ENCODE measurements around the gene PRRT3.
"Not testable (repeated sequence)": the region's sequence is repeated elsewhere in the genome, so short reads cannot be mapped to it uniquely, and the experiment has no call there.

The PRRT3 gene

DNA sequence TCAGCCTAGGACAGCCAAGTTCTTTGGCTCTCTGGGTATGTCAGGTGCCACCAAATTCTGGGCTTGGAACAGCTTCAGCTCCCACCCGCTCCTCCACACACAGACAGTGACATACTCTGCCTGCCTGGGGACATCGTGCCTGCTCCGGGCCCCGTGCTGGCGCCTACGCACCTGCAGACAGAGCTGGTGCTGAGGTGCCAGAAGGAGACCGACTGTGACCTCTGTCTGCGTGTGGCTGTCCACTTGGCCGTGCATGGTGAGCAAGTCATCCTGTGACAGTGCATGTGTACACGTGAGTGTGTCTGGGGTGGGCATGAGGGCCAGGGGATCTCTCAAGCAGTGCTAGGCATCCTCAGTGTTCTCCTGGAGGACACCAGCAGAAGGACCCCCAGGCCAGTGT, 34.4 kb downstream of the PRRT3 start:
- no peak for DNase-seq

DNA sequence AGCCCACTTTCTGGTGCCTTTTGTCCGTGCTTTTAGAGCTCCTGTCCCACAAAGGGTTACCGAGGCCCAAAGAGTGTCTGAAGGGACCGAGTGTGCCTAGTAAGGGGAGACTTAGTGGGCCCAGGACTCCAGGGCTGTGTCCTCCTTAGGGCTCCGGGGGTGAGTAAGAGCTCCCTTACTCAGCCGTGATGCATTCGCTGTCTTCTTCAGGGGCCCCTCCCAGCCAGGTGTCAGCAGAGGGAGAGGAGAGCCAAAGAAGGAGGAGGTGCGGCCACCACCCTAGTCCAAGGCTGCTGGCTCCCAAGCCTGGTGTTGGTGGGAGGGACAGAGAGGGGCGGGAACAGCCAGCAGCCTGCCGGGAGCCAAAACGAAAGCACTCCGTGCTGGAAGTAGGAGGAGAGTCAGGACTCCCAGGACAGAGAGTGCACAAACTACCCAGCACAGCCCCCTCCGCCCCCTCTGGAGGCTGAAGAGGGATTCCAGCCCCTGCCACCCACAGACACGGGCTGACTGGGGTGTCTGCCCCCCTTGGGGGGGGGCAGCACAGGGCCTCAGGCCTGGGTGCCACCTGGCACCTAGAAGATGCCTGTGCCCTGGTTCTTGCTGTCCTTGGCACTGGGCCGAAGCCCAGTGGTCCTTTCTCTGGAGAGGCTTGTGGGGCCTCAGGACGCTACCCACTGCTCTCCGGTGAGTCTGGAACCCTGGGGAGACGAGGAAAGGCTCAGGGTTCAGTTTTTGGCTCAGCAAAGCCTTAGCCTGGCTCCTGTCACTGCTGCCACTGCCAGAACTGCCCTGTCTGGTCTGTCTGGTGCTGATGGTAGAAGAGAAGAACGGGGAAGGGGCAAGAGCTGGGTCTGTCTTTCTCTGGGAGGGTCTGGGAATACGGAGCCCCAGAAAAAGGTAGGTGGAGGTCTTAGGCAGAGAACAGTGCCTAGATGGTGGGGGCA, 35.2 kb downstream of the PRRT3 start, which contains the start of gene IL17RC:
TSS of gene IL17RC (plus strand) at position 365 of the 947 bp plus-strand sequence. CDS start at position 583, 218 bp downstream.
- DNase-seq, result peak; percentile 47

DNA sequence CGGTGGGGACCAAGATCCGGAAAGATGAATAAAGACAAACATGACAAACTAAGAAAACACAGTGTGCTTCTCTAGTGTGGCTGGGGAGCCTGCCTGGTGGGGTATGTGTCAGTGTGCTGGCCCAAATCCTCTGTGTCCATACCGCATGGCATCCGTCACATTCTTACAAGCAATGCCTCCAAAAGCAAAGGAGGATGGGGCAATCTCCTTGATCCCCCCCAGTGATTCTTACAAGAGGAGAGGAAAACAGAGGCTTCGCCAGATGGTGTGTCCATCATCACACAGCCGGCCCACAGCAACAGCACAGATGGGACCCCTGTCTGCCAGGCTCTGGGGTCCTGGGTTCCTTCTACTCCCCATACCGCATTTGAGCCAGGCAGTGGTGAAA, 35.9 kb downstream of the PRRT3 start:
- no peak for DNase-seq

DNA sequence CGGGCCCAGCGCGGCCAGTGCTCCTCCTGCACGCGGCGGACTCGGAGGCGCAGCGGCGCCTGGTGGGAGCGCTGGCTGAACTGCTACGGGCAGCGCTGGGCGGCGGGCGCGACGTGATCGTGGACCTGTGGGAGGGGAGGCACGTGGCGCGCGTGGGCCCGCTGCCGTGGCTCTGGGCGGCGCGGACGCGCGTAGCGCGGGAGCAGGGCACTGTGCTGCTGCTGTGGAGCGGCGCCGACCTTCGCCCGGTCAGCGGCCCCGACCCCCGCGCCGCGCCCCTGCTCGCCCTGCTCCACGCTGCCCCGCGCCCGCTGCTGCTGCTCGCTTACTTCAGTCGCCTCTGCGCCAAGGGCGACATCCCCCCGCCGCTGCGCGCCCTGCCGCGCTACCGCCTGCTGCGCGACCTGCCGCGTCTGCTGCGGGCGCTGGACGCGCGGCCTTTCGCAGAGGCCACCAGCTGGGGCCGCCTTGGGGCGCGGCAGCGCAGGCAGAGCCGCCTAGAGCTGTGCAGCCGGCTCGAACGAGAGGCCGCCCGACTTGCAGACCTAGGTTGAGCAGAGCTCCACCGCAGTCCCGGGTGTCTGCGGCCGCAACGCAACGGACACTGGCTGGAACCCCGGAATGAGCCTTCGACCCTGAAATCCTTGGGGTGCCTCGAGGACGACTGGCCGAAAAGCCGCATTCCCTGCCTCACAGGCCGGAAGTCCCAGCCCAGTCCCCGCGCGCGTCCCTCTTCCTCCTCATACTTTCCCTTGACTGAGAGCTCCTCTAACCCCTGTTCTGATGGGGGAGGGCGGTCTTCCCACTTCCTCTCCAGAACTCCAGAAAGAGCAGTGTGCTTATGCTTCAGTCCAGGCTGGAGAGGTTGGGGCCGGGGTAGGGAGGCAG, 36.7 kb downstream of the PRRT3 start:
- DNase-seq, result peak; percentile 61

DNA sequence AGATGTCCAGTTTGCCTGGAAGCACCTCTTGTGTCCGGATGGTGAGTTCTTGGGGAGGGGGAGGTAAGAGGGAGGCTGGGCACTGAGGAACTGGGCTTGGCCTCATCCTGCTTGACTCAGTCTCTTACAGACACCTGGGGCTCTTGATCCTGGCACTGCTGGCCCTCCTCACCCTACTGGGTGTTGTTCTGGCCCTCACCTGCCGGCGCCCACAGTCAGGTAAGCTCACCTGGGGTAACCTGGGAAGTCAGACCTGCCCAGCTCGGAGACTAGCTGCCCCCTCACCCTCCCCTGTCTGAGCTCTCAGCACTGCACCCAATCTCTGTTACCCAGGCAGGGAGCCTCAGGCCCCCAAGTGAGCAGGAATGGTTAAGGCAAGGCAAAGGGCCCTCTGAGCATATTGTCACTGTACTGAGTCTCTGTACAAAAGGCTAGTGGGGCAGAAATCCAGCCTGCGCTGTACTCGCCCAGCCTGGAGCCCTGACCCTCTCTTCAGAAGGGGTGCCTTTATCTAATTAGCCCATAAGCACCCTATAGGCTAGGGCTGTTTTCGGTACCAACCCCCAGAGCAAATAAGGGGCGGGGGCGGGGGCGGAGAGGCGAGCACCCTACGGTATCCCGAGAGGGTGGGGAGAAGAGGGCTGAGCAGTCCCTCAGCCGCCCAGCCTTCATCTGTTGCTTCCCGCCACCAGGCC, 37.5 kb downstream of the PRRT3 start:
- DNase-seq, result no peak

DNA sequence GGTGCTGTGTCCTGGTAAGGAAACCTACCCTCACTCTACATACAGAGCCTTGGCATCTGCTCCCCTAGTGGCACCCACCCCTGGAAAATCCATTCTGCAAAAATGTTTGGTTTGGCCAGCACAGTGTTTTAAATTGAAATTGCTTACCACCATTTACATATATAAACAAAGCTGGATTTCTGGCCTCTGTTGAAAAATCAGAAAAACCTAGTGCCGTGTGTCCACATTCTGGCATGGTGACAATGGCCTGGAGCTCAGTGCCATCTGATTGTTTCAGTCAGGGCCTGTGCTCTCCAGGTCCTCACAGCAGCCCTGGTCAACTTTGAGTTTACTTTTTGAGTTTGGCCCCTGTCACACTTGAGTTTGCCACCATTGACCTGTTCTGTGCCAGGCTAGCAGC, 38.2 kb downstream of the PRRT3 start:
- DNase-seq, result no peak

DNA sequence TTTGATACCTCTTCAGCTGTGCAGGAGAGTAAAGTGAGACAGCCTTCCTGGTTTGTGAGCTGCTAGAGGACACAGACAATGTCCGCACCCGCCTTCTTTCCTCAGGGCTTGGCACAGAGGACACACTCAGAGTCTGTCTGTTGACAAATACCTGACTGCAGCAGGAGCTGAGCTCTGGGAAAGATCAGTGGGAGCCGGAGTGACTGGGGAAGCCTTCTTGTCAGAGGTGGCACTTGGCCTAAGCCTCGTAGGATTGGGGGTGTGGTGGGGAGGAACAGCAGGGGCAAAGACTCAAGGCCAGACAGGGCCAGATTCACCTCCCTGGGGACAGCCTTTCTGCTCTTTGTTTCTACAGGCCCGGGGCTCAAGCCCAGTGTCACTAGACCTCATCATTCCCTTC, 38.6 kb downstream of the PRRT3 start:
- no peak for DNase-seq

DNA sequence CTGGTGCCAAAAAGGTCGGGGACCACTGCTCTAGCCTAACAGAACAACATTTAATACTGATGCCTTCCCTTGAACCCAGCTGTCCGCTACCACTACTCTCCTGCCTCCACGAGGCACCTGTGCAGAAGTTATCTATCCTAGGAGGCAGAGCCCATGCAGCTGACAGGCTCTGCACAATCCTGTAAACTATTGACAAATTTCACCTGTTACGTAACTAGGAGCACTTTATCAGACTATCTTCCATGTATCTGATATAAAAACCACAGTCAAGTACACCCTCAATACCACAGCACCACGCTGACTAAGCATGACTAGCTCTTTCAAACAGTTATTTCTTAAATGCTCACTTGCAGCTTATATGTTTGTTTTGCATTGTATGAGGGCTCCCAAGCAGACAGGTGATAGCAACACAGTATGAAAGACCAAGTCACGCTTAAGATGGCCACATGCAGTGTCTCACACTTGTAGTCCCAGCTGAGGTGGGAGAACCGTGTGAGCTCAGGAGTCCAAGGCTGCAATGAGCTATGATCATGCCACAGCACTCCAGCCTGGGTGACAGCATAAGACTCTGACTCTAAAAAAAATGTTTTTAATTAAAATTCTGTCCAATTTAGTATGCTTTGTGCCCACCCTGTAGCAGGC, 39.8 kb downstream of the PRRT3 start:
- DNase-seq, result no peak

DNA sequence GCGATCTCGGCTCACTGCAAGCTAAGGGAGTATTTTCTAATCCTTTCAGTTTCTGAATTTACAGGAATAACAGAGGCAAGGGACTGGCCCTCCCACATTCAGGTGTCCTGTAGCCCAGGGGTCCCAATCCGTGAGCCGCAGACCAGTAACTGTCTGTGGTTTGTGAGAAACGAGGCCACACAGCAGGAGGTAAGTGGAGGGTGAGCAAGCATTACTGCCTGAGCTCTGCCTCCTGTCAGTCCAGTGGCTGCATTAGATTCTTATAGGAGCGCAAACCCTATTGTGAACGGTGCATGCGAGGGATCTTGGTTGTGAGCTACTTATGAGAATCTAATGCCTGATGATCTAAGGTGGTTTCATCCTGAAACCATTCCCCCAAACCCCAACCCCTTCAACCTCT, 40.3 kb downstream of the PRRT3 start:
- DNase-seq, result no peak

DNA sequence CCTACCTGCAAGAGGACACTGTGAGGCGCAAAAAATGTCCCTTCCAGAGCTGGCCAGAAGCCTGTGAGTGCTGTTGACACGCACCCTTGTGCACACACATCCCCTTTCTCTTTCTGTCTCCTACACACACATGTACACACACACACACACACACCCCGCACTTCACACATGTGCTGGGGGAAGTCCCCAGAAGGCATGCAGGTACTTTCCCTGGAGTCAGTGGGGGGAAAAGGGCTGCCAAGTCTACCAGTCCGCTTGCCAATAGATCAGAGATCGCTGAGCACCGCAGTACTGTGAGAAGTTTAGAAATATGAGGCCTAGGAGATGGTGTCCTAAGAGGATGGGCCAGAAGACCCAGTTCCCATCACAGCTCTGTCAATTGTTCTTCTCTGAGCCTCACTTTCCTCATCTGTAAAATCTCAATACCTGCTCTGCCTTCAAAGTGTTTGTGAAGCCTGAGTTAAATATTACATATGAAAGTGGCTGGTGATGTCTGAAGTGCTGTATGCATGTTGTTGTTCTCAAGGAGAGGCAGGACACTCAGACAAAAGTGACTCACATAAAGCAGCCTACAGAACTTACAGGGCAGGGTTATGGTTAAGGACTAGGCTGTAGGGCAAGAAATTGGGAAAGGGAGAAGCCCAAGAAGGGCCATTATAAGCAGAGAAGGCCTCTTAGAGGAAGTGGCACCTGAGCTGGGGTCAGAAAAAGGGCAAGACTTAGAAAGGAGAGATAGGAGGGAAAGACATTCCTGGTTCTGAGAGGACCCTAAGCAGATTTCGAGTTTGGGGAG, 42.8 kb downstream of the PRRT3 start:
- DNase-seq, result no peak

DNA sequence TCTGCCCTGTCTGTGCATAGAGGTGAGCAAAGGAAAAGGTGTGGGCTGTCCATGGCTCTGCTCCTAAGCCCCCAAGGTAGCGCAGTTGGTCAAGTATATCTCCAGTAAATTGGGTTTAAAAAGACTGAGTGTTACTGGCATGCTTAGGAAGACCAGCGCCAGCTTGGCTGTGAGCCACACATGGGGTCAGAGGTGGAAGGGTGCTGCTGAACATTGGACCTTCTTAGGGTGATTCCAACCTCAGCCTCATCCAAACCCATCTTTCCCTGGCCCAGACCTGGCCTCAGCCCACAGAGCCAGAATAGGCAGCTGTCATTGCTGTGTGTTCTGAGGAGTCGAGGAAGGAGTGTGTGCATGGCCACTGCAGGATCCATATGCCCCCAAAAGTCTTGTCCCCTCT, 43.9 kb downstream of the PRRT3 start:
- DNase-seq, result no peak

DNA sequence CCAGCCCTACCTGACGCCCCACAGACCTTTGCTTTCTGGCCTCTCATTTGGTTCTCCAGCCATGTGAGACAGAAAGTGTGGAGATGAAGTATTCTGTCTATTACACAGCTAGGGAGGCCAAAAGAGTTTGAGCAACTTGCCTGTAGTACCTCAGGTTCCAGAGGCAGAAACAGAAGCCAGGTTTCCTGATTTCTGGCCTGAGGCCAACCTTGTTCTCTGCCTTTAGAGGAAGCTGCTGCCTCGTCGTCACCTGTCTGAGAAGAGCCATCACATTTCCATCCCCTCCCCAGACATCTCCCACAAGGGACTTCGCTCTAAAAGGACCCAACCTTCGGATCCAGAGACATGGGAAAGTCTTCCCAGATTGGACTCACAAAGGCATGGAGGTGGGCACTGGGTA, 45.7 kb downstream of the PRRT3 start:
- no peak for DNase-seq

DNA sequence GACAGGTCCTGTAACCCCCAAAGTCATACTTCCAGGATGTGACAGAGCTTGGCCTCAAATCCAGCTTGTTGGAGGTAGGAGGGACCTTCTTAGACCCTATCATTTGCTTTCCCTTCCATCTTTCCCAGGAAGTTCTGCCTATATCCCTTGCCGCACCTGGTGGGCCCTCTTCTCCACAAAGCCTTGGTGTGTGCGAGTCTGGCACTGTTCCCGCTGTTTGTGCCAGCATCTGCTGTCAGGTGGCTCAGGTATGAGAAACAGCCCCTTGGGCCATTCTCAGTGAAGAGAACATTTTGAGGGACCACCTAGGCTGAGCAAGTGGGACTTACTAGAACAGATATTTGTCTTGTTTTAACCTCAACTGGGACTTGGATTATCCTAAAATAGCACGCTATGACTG, 48.3 kb downstream of the PRRT3 start:
- DNase-seq, result no peak

DNA sequence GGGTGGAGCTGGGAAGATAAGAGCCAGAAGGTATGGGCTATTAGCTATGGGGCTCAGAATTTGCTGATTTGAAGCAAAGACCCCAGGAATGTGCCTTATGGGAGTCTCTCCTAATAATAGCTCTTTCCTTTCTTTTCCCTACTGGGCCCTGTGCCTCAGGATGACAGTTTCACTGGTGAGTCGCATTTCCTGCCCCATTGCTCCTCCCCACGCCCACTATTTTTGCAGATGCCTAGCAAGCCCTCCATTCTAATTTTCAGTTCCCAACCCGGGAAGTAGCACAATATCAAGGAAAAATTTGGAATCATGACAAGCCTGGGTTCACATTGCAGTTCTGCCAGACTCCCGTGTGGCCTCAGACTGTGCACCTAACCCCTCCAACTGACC, 49.0 kb downstream of the PRRT3 start:
- no peak for DNase-seq

DNA sequence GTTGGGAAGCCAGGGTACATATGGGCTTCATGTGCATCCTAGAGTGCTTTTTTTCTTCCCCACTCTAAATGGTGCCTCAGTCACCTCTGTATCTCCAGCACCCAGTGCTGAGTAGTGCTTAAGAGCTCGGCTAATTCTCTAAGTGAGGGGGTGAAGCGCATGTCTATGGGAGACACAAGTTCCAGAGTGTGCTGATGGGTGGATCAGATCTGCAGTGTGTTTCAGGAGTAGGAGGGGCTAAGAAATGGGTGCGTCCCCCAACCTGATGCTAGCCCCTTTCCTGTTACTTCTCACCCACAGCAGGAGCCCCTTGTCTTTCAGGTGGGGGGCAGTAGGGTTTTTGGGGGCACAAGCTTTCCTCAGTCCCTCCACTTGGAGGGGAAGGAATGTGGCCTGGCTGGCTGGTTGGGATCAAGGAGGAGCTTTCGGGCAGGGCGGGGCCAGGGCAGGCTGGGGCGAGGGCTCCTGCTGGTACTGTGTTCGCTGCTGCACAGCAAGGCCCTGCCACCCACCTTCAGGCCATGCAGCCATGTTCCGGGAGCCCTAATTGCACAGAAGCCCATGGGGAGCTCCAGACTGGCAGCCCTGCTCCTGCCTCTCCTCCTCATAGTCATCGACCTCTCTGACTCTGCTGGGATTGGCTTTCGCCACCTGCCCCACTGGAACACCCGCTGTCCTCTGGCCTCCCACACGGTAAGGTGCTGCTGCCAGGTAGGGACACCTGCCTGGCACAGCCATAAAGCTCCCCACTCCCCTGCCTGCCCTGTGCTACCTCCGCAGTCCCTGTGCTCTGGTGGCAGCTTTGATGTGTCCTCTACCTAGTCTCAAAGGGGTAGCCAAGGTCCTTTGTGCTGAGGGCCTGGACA, 49.6 kb downstream of the PRRT3 start, which contains the start of gene IL17RE:
TSS of gene IL17RE (plus strand) at position 477 of the 866 bp plus-strand sequence. CDS start at position 562, 85 bp downstream.
- DNase-seq, result no peak

DNA sequence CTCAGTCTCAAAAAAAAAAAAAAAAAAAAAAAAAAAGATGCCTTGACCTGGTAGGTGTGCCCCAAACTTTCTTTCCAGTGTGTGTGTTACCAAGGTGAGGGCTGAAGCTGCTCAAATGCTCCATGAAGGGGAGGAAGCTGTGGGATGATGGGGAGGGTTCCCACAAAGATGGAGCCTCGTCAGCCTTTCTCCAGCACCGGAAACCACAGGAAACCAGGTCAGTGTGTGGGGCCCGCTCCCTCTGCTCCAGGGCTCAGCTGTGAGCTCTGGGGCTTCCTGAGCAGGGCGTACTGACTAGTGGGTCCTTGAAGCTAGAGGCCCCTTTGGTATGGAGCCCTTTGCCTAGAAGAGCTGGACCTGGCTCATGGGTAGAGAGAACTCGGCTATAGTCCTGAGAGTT, 50.2 kb downstream of the PRRT3 start:
- no peak for DNase-seq

DNA sequence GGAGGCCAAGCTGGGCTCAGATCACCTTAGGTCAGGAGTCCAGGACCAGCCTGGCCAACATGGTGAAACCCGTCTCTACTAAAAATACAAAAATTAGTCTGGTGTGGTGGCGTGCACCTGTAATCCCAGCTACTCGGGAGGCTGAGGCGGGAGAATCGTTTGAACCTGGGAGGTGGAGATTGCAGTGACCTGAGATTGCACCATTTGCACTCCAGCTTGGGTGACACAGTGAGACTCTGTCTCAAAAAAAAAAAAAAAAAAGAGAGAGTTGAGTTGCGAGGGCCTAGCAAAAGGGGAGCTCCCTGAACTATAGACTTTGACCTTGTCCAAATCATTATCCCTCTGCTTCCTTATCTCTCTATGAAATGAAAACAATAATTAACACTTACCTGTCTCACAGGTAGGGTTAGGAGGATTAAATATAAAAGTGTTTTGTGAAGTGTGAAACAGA, 51.2 kb downstream of the PRRT3 start:
- DNase-seq, result not testable (repeated sequence)

DNA sequence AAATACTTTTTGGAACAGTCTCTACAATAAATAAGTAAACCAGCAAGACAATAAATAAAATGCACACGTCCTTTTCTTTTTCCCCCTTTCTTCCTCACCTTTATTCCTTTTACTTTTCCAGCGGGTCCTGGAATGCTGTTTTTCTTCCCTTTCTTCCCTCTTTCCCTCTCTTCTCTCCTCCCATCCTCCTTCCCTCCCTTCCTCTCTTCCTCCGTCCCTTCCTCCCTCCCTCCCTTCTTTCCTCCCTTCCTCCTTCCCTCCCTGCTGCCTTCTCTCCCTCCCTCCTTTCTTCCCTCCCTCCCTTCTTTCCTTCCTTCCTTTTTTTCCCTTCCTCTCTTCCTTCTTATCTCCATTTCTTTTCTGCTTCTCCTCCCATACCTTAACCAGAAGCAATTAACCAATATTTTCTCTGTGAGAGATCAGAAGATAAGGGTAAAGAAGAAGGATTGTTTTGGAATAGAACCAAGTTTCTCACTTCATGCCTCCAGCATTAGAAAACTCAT, 52.9 kb downstream of the PRRT3 start:
- no peak for DNase-seq

DNA sequence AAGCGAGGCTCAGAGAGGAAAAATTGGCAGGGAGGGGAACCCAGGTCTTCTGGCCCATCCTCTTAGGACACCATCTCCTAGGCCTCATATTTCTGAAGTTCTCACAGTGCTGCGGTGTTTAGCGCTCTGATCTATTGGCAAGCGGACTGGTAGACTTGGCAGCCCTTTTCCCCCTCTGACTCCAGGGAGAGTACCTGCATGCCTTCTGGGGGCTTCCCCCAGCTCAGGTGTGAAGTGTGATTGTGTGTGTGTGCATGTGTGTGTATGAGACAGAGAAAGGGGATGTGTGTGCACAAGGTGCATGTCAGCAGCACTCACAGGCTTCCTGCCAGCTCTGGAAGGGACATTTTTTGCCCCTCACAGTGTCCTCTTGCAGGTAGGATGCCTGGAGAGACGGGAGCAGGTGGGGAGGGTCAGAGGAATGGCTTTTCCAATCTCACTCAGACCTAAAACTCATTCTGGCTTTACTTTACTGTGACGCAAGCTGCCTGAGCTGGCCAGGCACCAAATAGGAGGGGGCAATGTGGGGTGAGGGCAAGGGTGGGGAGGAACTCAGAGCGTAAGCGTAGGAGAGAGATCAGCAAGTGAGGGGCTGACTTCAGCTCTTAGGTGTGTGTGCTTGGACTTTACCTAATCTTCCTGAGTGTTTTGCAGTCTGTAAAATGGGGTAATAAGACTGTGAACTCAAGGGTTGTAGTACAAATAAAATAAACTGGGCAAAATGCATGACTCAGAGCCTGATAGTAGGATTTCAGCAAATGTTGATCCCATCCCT, 53.6 kb downstream of the PRRT3 start:
- no peak for DNase-seq

All from midbrain (tissue), 1 donor.